HCT116 (cell line): Measurements from ENCODE around the gene SNX10.

Experiments used
- CBX3 ChIP-seq: IDR thresholded peaks from 2 replicates; pipeline ENCODE4 v1.6.1; 2012; ENCODE audit warnings: low read depth
- EZH2 ChIP-seq: fragments of 200-600 bp; sonication (generic); IDR thresholded peaks from 2 replicates; pipeline ENCODE4 v1.6.1; 2017; ENCODE audit warnings: antibody characterized with exemption, mixed run types
- ZNF274 ChIP-seq: fragments of 200-500 bp; sonication (Bioruptor generic); IDR thresholded peaks from 2 replicates; pipeline ENCODE4 v1.6.1; 2014; ENCODE audit warnings: mild to moderate bottlenecking, low read depth, low read length, inconsistent platforms
- TF ChIP-seq, protein P1 (sequence below), 3 experiments: fragments of 200-600 bp in 1 of 3; sonication (generic) in 1 of 3; IDR thresholded peaks in 2 of 3; conservative IDR thresholded peaks in 1 of 3; 2 replicates each; pipeline ENCODE4 v1.5.1; 2012 to 2017; ENCODE audit warnings: low read depth in 2 of 3, low read length in 2 of 3, antibody characterized with exemption in 1 of 3, borderline replicate concordance in 1 of 3, control low read depth in 1 of 3, mild to moderate bottlenecking in 1 of 3, mixed read lengths in 1 of 3, mixed run types in 1 of 3, moderate library complexity in 1 of 3; ENCODE audit not compliant: insufficient read depth in 1 of 3

- TF ChIP-seq EZH2: no peak
- TF ChIP-seq, protein P1, sequence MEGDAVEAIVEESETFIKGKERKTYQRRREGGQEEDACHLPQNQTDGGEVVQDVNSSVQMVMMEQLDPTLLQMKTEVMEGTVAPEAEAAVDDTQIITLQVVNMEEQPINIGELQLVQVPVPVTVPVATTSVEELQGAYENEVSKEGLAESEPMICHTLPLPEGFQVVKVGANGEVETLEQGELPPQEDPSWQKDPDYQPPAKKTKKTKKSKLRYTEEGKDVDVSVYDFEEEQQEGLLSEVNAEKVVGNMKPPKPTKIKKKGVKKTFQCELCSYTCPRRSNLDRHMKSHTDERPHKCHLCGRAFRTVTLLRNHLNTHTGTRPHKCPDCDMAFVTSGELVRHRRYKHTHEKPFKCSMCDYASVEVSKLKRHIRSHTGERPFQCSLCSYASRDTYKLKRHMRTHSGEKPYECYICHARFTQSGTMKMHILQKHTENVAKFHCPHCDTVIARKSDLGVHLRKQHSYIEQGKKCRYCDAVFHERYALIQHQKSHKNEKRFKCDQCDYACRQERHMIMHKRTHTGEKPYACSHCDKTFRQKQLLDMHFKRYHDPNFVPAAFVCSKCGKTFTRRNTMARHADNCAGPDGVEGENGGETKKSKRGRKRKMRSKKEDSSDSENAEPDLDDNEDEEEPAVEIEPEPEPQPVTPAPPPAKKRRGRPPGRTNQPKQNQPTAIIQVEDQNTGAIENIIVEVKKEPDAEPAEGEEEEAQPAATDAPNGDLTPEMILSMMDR (IDR thresholded peaks at IDR 0.05 in 2 of 3, conservative IDR thresholded peaks at IDR 0.05 in 1 of 3; ENCODE audit: borderline replicate concordance in 1 of 3, insufficient read depth in 1 of 3, low read depth in 2 of 3, low read length in 2 of 3): no peak
- no peak for TF ChIP-seq CBX3
- TF ChIP-seq ZNF274: no peak
Measured at GRCh38 chr7:26420422-26421019, 128.9 kb downstream of the SNX10 start.
